ENCODE measurements around the gene ITIH3.
"Not testable (repeated sequence)": the region's sequence is repeated elsewhere in the genome, so short reads cannot be mapped to it uniquely, and the experiment has no call there.

Gene ITIH3

DNA sequence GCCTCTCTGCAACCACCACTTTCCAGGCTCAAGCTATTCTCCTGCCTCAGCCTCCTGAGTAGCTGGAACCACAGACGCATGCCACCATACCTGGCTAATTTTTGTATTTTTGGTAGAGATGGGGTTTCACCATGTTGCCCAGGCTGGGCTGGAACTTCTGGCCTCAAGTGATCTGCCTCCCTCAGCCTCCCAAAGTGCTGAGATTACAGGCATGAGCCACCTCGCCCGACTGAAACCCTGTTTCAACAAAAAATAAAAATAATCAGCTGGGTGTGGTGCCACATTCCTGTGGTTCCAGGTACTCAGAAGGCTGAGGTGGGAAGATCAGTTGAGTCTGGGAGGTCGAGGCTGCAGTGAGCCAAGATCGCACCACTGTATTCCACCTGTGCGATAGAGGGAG, 18.1 kb upstream of the ITIH3 start:
- H3K27ac Mint-ChIP-seq; H3K4me3 Mint-ChIP-seq; ATAC-seq (replicated peaks); DNase-seq; H3K27me3 Mint-ChIP-seq; H3K9me3 Mint-ChIP-seq; H3K36me3 Mint-ChIP-seq: not testable (repeated sequence)
- peaks cover 17 to 26% of the 10 kb centered on the region in 2 donors for H3K4me1 Mint-ChIP-seq

DNA sequence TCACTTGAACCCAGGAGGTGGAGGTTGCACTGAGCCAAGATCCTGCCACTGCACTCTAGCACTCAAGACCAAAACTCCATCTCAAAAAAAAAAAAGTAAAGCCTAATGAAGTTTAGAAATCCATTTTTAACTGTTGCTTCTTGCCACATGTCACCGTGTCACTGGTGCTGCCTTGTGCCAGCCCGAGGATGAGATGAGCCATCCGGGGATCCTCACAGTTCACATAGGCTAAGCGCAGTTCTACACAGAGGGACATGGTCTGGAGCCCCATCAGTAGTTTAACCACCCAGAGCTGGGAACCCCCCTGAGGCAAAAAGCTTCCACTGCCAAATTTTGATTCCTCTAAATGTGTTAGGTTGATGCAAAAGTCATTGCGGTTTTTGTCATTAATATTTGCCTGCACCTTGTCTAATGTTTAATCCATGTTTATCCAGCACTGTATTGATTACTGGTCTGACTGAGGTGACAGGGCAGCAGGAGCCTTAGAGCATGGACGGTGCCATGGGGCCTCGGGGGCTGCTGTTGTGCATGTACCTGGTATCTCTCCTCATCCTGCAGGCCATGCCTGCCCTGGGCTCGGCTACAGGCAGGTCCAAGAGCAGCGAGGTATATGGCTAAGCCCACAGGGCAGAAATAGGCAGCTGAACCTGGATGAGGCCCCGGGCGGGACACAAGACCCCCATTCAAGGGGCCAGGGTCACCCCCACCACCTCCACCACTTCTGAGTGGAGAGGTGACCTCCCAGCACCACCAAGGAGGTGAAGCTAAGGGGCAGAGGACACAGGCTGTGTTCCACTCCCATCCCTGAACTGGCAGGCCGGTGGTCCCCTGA, 17.3 kb upstream of the ITIH3 start, which contains the start of gene ITIH1:
Gene ITIH1, plus strand, starts transcription at position 473 of the 832 bp plus-strand sequence. Its CDS starts 17 bp downstream, at position 490.
- Mint-ChIP-seq H3K27me3 (no peaks in the 10 kb centered on the region), H3K27ac (peak within 1 kb of the TSS; percentile 44), H3K4me1 (peaks cover 17 to 23% of the 10 kb centered on the region in 2 donors), H3K36me3 (no peaks in the 10 kb centered on the region), H3K9me3 (no peaks in the 10 kb centered on the region), H3K4me3 (no peak within 1 kb of the TSS)
- ATAC-seq (replicated peaks): no peak
- no peak for DNase-seq

DNA sequence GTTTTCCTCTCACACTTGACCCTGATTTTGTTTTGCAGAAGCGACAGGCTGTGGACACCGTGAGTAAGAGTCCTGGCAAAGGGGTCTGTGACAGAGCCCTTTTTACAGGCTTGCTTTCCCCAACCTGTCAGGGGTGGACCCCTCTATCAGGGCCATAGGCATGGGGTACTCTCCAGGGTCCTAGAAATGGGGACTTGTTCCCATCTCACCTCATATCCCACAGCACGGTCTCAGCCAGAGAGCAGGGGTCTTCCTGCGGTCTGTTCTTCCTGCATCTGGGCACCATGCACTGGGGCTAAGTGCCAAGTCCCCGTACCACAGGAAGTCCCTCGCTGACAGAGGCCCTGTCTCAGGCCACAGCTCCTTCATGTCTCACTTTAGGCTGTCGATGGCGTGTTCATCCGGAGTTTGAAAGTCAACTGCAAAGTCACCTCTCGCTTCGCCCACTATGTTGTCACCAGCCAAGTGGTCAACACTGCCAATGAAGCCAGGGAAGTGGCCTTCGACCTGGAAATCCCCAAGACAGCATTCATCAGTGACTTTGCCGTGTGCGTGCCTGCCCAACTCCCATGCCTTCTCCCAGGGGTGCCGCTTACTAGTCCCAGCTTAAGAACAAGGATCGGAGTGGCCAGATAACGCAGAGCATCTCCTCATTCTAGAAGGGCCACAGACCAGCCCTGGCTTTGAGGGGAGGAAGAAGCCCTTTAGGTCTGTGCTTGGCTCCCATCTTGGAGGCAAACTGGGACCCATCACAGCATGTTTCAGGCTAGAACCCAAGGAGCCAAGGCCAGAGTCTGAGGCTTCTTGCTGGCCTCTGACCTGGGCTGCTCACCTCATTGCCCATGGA, 16.4 kb upstream of the ITIH3 start:
- H3K4me3 Mint-ChIP-seq: no peak overlapping the region
- H3K27ac Mint-ChIP-seq: peak overlapping the region; percentile 83
- peaks cover 17 to 23% of the 10 kb centered on the region in 2 donors for H3K4me1 Mint-ChIP-seq
- ATAC-seq (replicated peaks) (no peak), DNase-seq (no peak)
- H3K27me3 Mint-ChIP-seq: no peaks in the 10 kb centered on the region
- no peaks in the 10 kb centered on the region for H3K9me3 Mint-ChIP-seq
- no peaks in the 10 kb centered on the region for H3K36me3 Mint-ChIP-seq

DNA sequence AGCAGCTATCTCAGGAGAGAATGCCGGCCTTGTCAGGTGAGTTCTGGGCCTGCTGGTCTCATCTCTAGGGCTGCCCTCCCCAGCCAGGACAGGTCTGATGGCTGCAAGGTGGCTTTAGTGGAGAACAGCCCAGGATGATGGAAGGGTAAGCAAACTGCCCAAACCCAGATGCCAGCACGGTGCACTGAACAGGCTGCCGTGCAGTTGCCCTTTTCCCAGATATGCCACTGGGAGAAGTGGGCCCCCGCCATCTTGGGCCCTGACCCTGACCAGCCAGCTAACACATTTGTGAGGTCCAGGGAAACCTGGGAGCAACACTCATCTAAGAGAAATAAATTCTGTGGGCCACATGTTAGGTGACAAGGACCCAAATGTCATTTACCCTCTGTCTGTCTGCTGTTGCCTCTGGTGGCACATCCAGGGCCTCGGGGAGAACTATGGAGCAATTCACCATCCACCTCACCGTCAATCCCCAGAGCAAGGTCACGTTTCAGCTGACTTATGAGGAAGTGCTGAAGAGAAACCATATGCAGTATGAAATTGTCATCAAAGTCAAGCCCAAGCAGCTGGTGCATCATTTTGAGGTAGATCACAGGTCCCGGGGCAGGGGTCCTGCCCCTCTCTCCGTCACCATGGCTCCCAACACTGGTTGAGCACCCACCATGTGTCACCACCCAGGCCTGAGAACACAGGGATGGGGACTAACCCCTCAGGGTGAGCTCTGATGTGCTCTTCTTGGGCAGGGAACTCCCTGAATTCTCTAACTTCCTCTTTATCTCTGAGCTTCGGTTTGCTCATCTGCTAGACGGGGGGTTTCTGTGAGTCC, 15.4 kb upstream of the ITIH3 start:
- DNase-seq (peak; percentile 65), ATAC-seq (replicated peaks) (peak; percentile 96 to 97)
- peak overlapping the region; percentile 97 for H3K27ac Mint-ChIP-seq
- peaks cover 17 to 23% of the 10 kb centered on the region in 2 donors for H3K4me1 Mint-ChIP-seq
- no peaks in the 10 kb centered on the region for H3K27me3 Mint-ChIP-seq
- no peaks in the 10 kb centered on the region for H3K9me3 Mint-ChIP-seq
- H3K4me3 Mint-ChIP-seq: peak overlapping the region in 1 of 2 donors; percentile 31
- H3K36me3 Mint-ChIP-seq: no peaks in the 10 kb centered on the region

DNA sequence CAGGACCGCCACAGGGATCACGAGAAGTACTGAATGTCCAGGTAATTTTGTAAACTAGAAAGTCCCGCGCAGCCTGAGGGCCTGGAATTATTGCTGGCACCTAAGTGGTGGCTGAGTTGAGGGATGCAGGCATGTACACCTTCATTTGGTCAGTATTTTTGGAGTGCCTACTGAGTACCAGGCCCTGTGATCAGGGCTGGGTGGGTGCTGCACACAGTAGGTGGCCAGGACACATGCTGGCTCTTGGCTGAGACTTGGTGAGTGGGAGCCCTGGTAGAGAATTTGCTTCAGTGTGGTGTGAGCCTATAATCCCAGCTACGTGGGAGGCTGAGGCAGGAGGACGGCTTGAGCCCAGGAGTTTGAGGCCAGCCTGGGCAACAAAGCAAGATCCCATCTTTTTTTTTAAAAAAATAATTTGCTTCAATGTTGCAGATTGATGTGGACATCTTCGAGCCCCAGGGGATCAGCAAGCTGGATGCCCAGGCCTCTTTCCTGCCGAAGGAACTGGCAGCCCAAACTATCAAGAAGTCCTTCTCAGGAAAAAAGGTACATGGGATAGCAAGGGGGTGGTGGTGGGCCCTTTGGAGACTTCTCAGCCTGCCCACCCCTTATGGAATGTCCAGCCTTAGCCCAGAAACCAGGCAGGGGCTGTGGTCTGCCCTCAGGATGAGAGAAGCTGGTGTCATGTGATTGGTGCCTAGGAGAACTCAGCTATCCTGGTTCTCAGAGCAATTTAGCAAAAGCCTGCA, 14.6 kb upstream of the ITIH3 start:
- no peak for ATAC-seq (replicated peaks)
- Mint-ChIP-seq H3K4me1 (peaks cover 17 to 23% of the 10 kb centered on the region in 2 donors), H3K4me3 (peak overlapping the region in 1 of 2 donors; percentile 31)

DNA sequence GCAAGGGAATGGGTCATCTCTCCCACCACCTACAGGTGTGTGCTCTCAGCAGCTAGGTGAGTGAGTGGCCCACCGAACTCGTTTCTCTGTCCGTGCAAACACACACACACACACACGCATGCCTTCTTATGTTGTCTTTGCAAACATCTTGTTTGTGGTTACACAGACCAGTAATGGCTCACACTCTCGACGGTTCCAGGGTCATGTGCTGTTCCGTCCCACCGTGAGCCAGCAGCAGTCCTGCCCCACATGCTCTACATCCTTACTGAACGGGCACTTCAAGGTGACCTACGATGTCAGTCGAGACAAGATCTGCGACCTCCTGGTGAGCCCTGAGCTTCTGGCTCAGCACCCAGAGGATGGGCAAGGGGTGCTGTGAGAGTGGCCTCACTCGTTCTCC, 12.9 kb upstream of the ITIH3 start:
- Mint-ChIP-seq H3K27me3 (no peaks in the 10 kb centered on the region), H3K36me3 (no peaks in the 10 kb centered on the region), H3K4me3 (no peak overlapping the region), H3K9me3 (no peaks in the 10 kb centered on the region), H3K27ac (no peak overlapping the region), H3K4me1 (peaks cover 17 to 23% of the 10 kb centered on the region in 2 donors)
- ATAC-seq (replicated peaks): no peak
- DNase-seq: no peak

More for the DNA sequence above, 14.6 kb upstream of the ITIH3 start:
- Mint-ChIP-seq H3K36me3 (no peaks in the 10 kb centered on the region), H3K27ac (peak overlapping the region; percentile 97), H3K27me3 (no peaks in the 10 kb centered on the region), H3K9me3 (no peaks in the 10 kb centered on the region)
- no peak for DNase-seq

DNA sequence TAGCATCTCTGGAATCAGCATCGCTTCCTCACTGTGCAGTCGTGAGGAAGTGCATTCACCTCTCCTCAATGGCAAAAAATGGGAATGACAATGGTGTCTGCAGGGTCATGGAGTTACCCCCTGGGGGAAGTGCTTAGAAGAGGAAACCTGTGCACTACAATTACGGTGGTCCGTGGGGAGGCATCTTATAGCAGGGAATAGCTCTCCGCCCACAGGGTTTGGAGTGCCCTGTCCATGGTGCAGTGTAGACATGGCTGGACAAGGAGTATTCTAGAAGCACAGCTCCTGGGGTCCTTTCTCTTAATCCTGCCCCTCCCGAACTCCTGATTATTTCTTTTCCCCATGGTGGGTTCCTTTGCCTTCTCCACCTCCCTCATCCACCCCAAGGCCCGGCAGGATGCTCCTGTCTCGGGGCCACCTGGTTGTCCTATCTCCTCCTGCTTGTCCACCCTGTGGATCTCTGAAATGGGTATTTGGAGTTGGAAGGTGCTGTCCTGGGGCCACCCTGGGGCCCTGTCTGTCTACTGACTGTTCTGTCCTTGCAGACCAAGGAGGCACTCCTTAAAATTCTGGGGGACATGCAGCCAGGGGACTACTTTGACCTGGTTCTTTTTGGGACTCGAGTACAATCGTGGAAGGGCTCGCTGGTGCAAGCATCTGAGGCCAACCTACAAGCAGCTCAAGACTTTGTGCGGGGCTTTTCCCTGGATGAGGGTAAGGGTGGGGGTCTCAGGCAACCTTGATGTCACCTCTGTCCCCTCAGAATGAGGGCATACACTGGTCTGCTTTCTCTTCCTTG, 12.0 kb upstream of the ITIH3 start:
- H3K4me1 Mint-ChIP-seq: peaks cover 17 to 23% of the 10 kb centered on the region in 2 donors
- H3K4me3 Mint-ChIP-seq: no peak overlapping the region
- H3K36me3 Mint-ChIP-seq: no peaks in the 10 kb centered on the region
- no peaks in the 10 kb centered on the region for H3K27me3 Mint-ChIP-seq
- DNase-seq (no peak), ATAC-seq (replicated peaks) (no peak)
- H3K9me3 Mint-ChIP-seq: no peaks in the 10 kb centered on the region
- no peak overlapping the region for H3K27ac Mint-ChIP-seq

DNA sequence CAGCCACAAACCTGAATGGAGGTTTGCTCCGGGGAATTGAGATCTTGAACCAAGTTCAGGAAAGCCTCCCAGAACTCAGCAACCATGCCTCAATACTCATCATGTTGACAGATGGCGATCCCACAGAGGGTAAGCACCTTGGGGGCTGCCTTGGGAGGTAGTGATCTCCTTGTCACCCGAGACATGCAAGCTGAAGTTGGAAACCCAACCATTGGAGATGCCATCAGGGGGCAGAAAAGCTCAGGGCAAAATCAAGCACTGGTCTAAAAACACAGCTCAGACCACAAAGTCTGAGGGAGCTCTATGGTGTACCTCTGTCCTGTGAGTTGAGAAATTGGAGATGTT, 11.4 kb upstream of the ITIH3 start:
- Mint-ChIP-seq H3K36me3 (no peaks in the 10 kb centered on the region), H3K9me3 (no peaks in the 10 kb centered on the region), H3K27me3 (no peaks in the 10 kb centered on the region), H3K27ac (no peak overlapping the region), H3K4me1 (peaks cover 16 to 23% of the 10 kb centered on the region in 2 donors), H3K4me3 (no peak overlapping the region)
- ATAC-seq (replicated peaks): no peak
- DNase-seq: no peak

DNA sequence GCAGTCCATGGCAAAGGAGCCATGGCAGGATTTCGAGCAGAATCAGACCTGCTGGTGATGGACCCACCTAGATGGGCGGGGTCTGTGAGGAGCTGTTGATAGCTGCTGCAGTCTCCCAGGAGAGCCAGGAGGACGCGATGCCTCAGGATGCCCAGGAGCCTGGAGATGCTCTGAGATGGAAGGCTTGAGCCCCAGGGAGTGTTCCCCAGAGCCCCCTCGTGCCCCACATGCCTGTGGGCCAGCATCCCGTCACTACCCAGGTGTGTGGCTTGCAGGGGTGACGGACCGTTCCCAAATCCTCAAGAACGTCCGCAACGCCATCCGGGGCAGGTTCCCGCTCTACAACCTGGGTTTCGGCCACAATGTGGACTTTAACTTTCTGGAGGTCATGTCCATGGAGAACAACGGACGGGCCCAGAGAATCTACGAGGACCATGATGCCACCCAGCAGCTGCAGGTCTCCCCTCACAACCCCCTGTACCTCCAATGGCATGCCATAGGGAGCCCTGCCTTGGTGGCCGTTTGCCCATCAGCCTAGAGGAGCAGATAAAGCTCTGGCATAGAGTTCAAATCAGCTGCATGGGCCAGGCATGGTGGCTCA, 10.5 kb upstream of the ITIH3 start:
- no peak overlapping the region for H3K27ac Mint-ChIP-seq
- no peaks in the 10 kb centered on the region for H3K36me3 Mint-ChIP-seq
- ATAC-seq (replicated peaks) (no peak), DNase-seq (no peak)
- no peaks in the 10 kb centered on the region for H3K9me3 Mint-ChIP-seq
- peaks cover 10 to 16% of the 10 kb centered on the region in 2 donors for H3K4me1 Mint-ChIP-seq
- H3K27me3 Mint-ChIP-seq: no peaks in the 10 kb centered on the region
- no peak overlapping the region for H3K4me3 Mint-ChIP-seq

DNA sequence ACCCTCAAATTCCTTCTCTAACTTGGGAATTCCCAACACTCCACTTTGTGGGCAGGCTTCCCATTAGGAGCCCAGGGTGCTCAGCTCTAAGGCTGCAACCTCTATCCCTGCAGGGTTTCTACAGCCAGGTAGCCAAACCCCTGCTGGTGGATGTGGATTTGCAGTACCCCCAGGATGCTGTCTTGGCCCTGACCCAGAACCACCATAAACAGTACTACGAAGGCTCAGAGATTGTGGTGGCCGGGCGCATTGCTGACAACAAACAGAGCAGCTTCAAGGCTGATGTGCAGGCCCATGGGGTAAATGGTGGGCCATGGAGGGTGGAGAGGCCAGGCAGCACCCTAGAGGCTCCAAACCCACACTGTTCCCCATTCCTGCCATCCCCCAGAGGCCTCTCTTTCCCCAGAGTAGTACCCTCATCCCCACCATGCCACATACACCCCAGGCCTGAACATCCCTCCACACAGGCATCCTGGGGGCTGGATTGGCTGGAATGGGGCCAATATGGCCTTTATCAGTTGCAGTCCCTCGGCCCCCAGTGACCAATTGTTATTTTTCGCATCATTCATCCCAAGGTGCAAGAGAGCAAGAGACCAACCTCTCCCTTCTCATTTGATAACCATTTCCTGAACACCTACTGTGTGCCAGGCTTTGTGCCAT, 9.5 kb upstream of the ITIH3 start:
- ATAC-seq (replicated peaks) (no peak), DNase-seq (no peak)
- H3K9me3 Mint-ChIP-seq: no peaks in the 10 kb centered on the region
- no peaks in the 10 kb centered on the region for H3K36me3 Mint-ChIP-seq
- no peaks in the 10 kb centered on the region for H3K27me3 Mint-ChIP-seq
- H3K27ac Mint-ChIP-seq: no peak overlapping the region
- no peak overlapping the region for H3K4me3 Mint-ChIP-seq
- peaks cover 2 to 6% of the 10 kb centered on the region in 2 donors for H3K4me1 Mint-ChIP-seq

DNA sequence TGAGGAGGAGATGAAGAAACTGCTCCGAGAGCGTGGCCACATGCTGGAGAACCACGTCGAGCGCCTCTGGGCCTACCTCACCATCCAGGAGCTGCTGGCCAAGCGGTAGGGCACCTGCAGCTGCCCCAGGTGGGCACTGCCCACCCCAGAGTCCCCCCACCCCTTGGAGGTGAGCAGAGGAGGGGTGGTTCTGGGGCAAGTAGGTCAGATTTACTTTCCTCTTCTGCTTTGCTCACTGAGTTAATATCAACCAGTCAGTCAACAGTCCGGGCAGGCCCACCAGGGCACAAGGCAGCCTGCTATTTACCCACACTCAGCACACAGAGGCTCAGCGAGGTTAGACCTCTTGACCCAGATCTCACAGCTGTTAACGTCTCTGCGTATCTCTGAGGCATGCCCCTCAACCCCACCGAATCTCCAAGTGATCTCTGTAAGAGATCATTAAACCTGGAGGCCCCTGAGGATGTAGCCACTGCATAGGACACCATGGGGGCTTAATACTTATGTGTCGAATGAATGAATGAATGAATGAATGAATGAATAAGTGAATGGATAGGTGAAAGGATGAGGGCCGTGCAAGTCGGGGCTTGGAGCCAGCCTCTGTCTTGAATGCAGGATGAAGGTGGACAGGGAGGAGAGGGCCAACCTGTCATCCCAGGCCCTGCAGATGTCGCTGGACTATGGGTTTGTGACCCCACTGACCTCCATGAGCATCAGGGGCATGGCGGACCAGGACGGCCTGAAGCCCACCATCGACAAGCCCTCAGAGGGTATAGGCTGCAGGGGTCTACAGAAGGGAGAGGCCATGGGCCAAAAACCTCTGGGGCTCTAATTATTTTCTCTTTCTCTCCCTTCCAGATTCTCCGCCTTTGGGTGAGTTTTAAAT, 8.0 kb upstream of the ITIH3 start:
- no peak overlapping the region for H3K27ac Mint-ChIP-seq
- H3K27me3 Mint-ChIP-seq: no peaks in the 10 kb centered on the region
- DNase-seq (no peak), ATAC-seq (replicated peaks) (no peak)
- H3K4me1 Mint-ChIP-seq: no peaks in the 10 kb centered on the region
- H3K36me3 Mint-ChIP-seq: no peaks in the 10 kb centered on the region
- no peaks in the 10 kb centered on the region for H3K9me3 Mint-ChIP-seq
- H3K4me3 Mint-ChIP-seq: no peak overlapping the region

DNA sequence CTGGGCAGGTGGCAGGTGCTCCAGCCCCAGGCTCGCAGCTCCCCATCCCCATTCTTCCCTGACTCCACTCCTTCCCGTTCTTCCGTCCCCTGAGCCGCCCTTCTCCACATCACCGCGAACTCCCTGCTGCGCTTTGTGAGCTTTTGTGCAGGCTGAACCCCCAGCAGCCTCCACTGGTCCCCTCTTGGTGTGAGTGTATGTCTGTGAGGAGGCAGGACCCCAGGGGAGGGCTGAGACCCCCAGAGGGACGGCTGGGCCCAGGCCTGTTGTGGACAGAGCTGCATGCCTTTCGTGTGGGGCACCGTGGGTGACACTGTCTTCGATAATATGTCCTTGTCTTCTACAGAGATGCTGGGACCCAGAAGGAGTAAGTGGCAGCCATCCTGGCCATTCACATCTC, 7.3 kb upstream of the ITIH3 start:
- H3K4me1 Mint-ChIP-seq: no peaks in the 10 kb centered on the region
- no peak overlapping the region for H3K4me3 Mint-ChIP-seq
- DNase-seq (no peak), ATAC-seq (replicated peaks) (no peak)
- H3K36me3 Mint-ChIP-seq: no peaks in the 10 kb centered on the region
- H3K27ac Mint-ChIP-seq: no peak overlapping the region
- H3K27me3 Mint-ChIP-seq: no peaks in the 10 kb centered on the region
- no peaks in the 10 kb centered on the region for H3K9me3 Mint-ChIP-seq

All from stimulated activated naive B cell treated with anti-CD40 and anti-IgM and Interleukin-4, amounts not matched to agents 10 μg/mL and 1 μg/mL and 100 μg/mL, for 72 hours (primary cell).